A673 (cell line): ENCODE data around the gene FOXN3.

ENCODE experiments used
- EZH2 ChIP-seq: fragments of 200-600 bp; sonication (generic); IDR thresholded peaks from 2 replicates; pipeline ENCODE4 v1.6.1; 2017; ENCODE audit warnings: borderline replicate concordance, low read depth, mild to moderate bottlenecking, mixed read lengths, antibody characterized with exemption, low read length; ENCODE audit not compliant: poor library complexity, severe bottlenecking
- TF ChIP-seq, protein P1 (sequence below): fragments of 300-800, 200-600 bp; sonication (generic); conservative IDR thresholded peaks from 2 replicates; pipeline ENCODE4 v1.5.1; 2017; ENCODE audit warnings: low read depth, mild to moderate bottlenecking, antibody characterized with exemption, low read length, moderate library complexity, mixed read lengths

DNA sequence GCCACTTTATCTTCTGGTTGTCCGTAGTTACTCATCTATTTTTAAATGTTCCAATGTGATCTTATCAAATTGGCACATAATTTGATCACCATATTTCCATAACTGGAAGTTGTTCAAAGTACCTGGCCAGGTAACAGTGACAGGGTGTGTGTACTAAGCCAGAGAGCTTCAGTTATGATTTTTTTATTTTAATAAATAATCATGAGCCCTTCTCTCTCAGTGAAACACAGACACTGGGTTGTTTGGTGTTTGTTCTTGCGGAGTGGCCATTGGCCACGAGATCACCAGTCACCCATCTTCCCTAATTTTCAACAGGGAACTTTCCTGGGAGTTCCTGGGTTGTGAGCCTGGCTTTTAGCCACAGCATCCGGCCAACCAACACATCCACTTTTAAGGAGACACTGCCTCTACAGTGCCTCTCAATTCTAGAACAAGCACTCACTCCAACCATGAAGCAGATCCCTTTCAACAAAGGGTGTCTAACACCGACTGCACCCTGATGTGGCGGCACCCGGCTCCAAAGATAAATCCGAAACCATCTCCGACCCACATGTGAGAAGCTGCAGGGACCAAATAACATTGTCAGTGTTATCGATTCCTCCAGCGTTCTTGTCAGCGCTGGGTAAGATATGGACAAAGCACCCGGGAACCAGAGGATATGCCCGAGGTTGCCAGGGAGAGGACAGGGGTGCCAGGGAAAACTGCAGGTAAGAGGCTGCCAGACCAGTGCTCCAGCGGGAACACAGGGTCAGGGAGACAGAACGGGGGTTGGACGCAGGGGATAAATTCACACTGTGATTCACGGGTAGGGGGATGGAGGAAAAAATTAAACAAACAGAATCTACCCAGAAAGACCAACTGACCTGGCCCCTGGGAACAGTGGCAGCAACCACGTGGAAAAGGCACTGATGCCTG, 49.9 kb downstream of the FOXN3 start:
- TF ChIP-seq, protein P1, sequence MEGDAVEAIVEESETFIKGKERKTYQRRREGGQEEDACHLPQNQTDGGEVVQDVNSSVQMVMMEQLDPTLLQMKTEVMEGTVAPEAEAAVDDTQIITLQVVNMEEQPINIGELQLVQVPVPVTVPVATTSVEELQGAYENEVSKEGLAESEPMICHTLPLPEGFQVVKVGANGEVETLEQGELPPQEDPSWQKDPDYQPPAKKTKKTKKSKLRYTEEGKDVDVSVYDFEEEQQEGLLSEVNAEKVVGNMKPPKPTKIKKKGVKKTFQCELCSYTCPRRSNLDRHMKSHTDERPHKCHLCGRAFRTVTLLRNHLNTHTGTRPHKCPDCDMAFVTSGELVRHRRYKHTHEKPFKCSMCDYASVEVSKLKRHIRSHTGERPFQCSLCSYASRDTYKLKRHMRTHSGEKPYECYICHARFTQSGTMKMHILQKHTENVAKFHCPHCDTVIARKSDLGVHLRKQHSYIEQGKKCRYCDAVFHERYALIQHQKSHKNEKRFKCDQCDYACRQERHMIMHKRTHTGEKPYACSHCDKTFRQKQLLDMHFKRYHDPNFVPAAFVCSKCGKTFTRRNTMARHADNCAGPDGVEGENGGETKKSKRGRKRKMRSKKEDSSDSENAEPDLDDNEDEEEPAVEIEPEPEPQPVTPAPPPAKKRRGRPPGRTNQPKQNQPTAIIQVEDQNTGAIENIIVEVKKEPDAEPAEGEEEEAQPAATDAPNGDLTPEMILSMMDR, result no peak
- no peak for TF ChIP-seq EZH2
